ENCODE data around the gene DLGAP1.

The DLGAP1 gene

DNA sequence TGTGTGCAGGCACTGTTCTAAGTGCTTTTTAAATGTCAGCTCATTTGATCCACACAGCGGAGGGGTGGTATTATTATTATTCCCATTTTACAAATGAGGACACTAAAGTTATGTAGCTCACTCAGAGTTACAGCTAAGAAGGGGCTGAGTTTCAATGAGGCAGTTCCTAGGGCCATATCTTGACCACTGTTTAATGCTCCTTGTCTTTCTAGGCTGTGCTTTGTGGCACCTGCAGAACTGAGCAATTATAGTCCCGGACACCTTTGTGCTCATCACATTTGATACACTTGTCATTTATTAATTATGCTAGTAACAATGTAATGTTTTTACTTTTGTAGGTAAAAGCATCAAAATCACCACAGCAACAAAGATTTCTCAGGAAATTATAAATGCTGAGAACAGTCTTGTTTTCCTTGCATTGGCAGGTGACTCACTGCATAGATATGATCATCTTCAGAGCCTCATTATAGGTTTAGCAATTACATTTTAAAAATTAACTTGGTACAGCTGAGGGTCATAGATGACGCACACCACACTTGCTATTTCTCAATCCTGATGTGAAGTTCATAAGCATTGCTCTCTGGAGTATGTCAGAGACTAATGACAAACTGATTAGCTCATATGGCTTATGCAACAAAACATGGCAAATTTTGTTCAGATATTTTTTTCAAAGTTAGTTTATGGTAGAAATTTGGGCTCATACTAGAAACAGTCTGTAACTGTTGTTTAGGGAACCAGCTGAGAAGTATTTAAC lies 638.3 kb downstream of the DLGAP1 start:
- DNase-seq (ENCODE audit: low spot score): peak; percentile 99

DNA sequence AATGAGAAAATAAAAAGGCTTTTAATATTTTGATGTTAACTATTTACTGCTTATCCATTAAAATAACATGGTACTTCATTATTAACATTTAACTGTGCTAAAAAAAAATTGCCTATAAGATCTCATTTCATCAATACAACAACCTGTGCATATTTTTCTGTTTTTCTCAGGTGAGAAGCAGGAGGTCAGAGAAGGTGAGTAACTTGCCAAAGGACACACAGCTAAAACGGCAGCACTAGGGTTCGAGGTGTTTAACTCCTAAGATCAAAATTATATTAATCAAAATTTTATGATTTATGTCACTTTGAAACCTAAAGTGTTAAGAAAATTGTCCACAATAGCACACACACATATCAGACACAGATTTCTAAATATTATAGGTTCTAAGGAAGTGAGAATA lies 639.1 kb downstream of the DLGAP1 start:
- no peak for DNase-seq (ENCODE audit: low spot score)

DNA sequence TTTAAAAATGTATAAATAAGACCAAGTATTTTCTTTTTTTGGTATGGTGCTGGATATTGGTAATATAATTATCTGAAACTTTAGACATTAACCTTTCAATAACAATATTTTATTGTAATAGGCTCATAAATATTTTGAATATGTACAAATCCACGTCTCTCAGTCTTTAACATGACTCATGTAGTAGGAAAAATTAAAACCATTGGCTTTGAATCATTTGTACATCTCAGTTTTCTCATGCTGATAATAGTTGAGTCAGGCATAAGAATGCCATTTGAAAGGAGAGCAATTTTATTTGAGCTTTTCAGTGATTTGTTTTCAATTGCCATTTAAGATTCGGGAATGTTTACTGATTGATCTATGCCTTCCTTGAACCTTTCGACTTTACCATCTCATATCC lies 640.3 kb downstream of the DLGAP1 start:
- DNase-seq (ENCODE audit: low spot score): peak; percentile 38

DNA sequence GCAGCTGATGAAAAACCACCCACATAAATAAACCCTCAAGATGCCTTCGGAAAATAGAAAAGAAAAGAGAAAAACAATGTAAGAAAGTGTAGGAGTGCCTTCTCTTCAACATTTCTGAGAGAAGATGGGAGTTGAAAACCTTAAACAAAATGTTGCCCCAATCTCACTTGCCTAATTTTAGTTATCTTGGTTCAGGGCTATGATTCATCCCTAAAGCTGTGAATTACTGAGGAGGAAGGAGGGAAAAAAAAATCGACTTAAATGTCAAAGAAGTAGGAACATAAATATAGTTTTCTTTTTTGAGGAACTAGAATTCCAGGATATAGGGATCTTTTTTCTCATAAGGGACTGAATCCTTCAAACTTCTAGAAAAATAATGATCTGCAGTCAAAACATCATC lies 644.8 kb downstream of the DLGAP1 start:
- DNase-seq (ENCODE audit: low spot score): no peak

GRCh38 chr18:3808985-3809780 lies 645.9 kb downstream of the DLGAP1 start:
- no peak for DNase-seq (ENCODE audit: low spot score)

- no peak for DNase-seq (ENCODE audit: low spot score)
These were observed 648.5 kb downstream of the DLGAP1 start for GRCh38 chr18:3806656-3807055.

- no peak for DNase-seq (ENCODE audit: low spot score)
These were observed 650.8 kb downstream of the DLGAP1 start for GRCh38 chr18:3804336-3804735.

DNA sequence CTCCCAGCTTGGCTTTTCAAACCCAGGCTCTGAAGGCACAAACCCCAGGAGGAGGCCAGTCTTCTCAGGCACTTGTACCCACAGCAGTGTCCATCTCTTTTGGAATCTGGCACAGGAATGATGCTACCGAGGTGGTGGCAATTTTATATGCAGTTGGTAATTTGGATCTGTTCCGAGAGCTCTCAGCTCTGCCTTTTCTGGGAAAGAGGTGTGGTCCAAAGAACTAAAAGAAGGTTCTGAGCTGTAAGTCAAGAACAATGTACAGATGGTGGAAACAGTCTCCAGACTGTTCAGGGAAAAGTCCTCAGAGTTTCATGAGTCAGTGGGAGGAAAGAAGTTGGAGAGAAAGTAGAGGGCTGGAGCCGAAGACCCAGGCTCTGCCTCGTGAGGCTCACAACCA lies 651.8 kb downstream of the DLGAP1 start:
- DNase-seq (ENCODE audit: low spot score): no peak

DNA sequence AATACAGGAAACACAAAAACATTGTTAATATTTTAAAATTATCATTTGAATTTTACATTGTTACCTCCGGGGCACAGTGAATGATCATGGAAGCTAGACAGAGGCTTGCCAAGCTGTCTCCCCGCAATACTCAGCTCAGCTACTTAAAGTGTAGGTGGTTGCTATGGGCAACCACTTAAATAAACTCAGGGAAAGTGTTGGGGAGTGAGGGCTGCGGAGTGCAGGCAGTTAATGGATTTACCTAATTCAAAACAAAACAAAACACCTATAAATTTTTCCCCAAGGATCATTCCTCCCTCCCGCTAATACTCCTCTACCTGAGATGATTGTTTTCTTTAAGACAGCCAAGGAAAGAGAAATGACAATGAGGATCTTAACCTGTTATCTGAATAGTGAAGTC lies 655.6 kb downstream of the DLGAP1 start:
- peak; percentile 55 for DNase-seq (ENCODE audit: low spot score)

- peak; percentile 53 for DNase-seq (ENCODE audit: low spot score)
These were observed 657.1 kb downstream of the DLGAP1 start for GRCh38 chr18:3798032-3798431.

DNA sequence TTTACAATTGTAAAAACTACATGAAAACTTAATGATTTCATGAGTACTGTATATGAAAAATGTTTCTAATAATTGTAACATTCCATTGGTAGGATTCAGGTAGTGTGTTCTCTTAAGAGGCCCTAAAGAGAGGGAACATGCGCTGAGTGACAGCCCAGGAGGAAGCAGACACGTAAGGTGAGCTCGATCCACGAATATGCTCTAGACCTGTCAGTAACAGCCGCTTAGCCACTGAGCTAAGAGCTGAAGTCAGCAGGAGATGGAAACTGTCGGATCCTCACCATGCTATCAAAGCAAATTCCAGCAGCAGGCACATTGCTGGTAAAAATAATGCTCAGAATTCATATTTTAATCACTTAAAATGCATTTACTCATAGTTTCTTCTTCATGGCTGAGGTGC lies 658.7 kb downstream of the DLGAP1 start:
- no peak for DNase-seq (ENCODE audit: low spot score)

DNA sequence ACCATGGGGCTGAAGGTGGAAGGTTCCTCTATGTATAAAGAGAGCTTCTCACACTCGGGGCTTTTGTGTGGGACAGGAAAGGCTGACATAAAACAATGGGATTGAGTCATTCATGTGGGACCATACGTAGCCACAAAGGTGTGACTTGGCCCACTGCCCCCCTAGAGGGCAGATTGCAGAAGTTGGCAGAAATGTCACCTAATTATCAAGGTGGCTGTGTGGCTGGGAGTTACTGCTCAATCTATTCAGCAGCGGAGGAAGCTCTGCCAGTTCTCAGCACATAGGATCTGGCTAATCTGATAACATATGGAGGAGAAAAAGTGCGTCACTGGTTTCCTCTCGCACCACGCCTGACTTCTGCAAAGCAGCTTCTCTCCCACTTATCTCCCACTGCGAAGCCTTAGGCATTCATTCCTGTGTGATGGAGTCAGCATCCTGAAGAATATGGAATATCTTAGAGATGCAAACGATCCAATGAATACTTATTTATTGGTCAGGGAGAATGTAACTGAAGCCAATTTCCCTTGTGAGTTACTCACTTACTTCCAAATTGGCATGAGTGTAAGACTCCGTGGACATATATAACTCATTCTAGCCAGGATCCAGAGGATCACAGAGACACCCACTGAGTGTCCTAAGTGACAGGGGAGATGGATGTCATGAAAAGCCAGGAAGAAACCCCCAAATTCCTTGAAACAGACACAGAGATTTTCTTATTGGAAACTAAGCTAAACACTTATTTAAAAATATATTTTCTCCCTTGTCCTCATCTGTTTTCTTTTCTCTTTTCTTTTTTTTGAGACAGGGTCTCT lies 660.4 kb downstream of the DLGAP1 start:
- DNase-seq (ENCODE audit: low spot score): peak; percentile 62

GRCh38 chr18:3793545-3793944 lies 661.6 kb downstream of the DLGAP1 start:
- peak; percentile 23 for DNase-seq (ENCODE audit: low spot score)

- no peak for DNase-seq (ENCODE audit: low spot score)
These were observed 662.0 kb downstream of the DLGAP1 start for GRCh38 chr18:3793111-3793510.

- DNase-seq (ENCODE audit: low spot score): no peak
These were observed 662.4 kb downstream of the DLGAP1 start for GRCh38 chr18:3792711-3793110.

DNA sequence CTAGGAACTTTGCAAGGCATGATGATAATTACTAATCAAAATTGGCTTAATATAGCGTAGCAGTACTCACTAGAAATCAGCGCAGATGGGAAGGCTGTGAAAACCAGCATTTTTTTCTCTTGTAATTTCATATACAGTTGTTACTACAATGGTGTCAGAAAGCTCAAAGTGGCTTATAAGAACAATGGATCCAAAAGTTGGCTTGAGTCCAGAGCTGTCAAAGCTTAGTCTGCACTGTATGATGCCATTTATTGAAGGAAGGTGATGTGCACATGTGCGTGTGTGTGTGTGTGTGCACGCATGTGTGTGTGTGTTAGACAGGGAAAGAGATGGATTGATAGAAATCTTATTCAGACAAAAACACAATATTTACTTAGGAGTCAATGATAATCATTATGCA lies 663.9 kb downstream of the DLGAP1 start:
- DNase-seq (ENCODE audit: low spot score): no peak

- peak; percentile 32 for DNase-seq (ENCODE audit: low spot score)
These were observed 664.4 kb downstream of the DLGAP1 start for GRCh38 chr18:3790703-3791102.

DNA sequence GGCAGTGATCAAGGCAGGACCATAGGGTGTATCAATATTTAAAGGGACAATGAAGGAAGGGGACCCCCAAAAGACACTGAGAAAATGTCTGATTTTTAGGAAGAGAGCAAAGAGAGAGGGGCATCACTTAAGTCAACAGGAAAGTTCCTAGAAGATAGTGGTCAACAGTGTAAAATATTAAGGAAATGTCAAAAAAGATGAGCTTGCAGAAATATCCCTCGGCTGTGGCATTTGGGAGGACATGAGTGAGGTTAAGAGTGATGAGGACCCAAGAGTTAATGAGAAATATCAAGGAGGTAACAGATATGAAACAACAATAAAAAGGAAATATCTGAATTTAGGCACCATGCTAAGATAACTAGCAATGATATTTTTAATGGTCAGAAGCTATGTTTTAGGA lies 665.6 kb downstream of the DLGAP1 start:
- no peak for DNase-seq (ENCODE audit: low spot score)

GRCh38 chr18:3784949-3785348 lies 670.2 kb downstream of the DLGAP1 start:
- DNase-seq (ENCODE audit: low spot score): no peak

- no peak for DNase-seq (ENCODE audit: low spot score)
These were observed 672.2 kb downstream of the DLGAP1 start for GRCh38 chr18:3782901-3783300.

DNA sequence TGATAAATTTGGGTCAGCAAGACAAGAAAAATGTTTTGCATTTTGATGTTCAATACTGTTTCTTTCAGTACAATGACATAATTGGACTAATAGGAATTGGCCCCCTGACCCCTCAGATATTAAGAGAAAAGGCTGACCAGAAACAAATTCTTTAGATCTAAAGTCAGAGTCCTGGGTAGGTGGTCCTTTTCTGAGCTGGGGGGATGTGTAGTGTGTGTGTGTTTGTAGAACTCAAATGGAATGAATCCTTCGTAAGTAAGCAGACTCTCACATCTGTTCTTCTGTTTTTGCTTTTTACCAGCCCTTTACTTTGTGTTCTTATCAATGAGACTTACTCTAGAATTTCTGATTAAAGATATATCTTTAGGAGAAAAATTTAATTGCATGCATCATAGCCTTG lies 677.4 kb downstream of the DLGAP1 start:
- no peak for DNase-seq (ENCODE audit: low spot score)

GRCh38 chr18:3777122-3777521 lies 678.0 kb downstream of the DLGAP1 start:
- DNase-seq (ENCODE audit: low spot score): no peak

- DNase-seq (ENCODE audit: low spot score): no peak
These were observed 679.1 kb downstream of the DLGAP1 start for GRCh38 chr18:3775996-3776395.
